SK-N-SH (cell line): ENCODE measurements around the gene TRIP11. TPM values are rescaled to one million over a fixed set of nuclear protein-coding genes. Genes with fewer than 3 reads are reported as not detected.

Experiments used
- CTCF ChIA-PET: fragments of 300-600, 350-600 bp; formaldehyde crosslinking; extraction: SDS; loops from one replicate; lab custom pipeline; 2021; lab: Yijun Ruan, JAX
- POLR2A ChIA-PET: fragments of 350-600 bp; sonication (Branson Sonifier 250); formaldehyde crosslinking; extraction: SDS; loops from one replicate; lab custom pipeline; 2020; ENCODE audit warnings: antibody characterized with exemption, inconsistent platforms; lab: Yijun Ruan, JAX
- DNase-seq: peaks from one replicate; pipeline ENCODE4 v3.0.0; 2012
- H2AFZ ChIP-seq: fragments of 200-600 bp; sonication (generic); 2 replicates; pipeline ENCODE4 v1.8.1; 2016; ENCODE audit warnings: antibody characterized with exemption, mild to moderate bottlenecking, low read depth
- H3F3A ChIP-seq: fragments of 200-600 bp; sonication (generic); replicated peaks from 2 replicates; pipeline ENCODE3; 2016; ENCODE audit warnings: antibody characterized with exemption, mild to moderate bottlenecking; ENCODE audit not compliant: insufficient read depth
- H3K27ac ChIP-seq, 2 experiments: fragments of 200-500 bp in 1 of 2; fragments of 200-600 bp in 1 of 2; sonication (Bioruptor generic) in 1 of 2; sonication (generic), shearing (Covaris generic) in 1 of 2; 2 replicates each; pipeline versions ENCODE4 v1.5.1 to v1.6.1; 2014 to 2016; ENCODE audit warnings: low read depth in 2 of 2, inconsistent platforms in 1 of 2, low read length in 1 of 2, mild to moderate bottlenecking in 1 of 2, mixed read lengths in 1 of 2
- H3K27me3 ChIP-seq: fragments of 200-600 bp; sonication (generic), shearing (Covaris generic); 2 replicates; pipeline ENCODE4 v1.6.1; 2016; ENCODE audit warnings: mixed run types; ENCODE audit not compliant: insufficient read depth
- H3K36me3 ChIP-seq, 2 experiments: fragments of 200-500 bp in 1 of 2; fragments of 200-600 bp in 1 of 2; sonication (Bioruptor generic) in 1 of 2; sonication (generic) in 1 of 2; replicated peaks in 1 of 2; 2 replicates each; pipeline versions ENCODE3 to v1.5.1; 2014 to 2016; ENCODE audit warnings: low read length in 1 of 2, mild to moderate bottlenecking in 1 of 2; ENCODE audit not compliant: insufficient read depth in 2 of 2, control insufficient read depth in 1 of 2
- H3K4me1 ChIP-seq, 2 experiments: fragments of 200-500 bp in 1 of 2; fragments of 200-600 bp in 1 of 2; sonication (Bioruptor generic) in 1 of 2; sonication (generic), shearing (Covaris generic) in 1 of 2; 2 replicates each; pipeline versions ENCODE4 v1.5.1 to v1.6.1; 2014 to 2016; ENCODE audit warnings: low read depth in 1 of 2, low read length in 1 of 2, mixed run types in 1 of 2; ENCODE audit not compliant: insufficient read depth in 2 of 2, control insufficient read depth in 1 of 2
- H3K4me2 ChIP-seq: fragments of 200-600 bp; sonication (generic), shearing (Covaris generic); 2 replicates; pipeline ENCODE4 v1.6.1; 2017; ENCODE audit warnings: mixed run types
- H3K4me3 ChIP-seq, 2 experiments: fragments of 200-500 bp in 1 of 2; fragments of 200-600 bp in 1 of 2; sonication (Bioruptor generic) in 1 of 2; sonication (generic), shearing (Covaris generic) in 1 of 2; 2 replicates each; pipeline versions ENCODE4 v1.5.1 to v1.8.1; 2014 to 2016; ENCODE audit warnings: low read depth in 2 of 2, inconsistent platforms in 1 of 2, low read length in 1 of 2, mild to moderate bottlenecking in 1 of 2, mixed read lengths in 1 of 2, moderate library complexity in 1 of 2
- H3K79me2 ChIP-seq: fragments of 200-600 bp; sonication (generic); 2 replicates; pipeline ENCODE4 v1.8.1; 2017; ENCODE audit warnings: mild to moderate bottlenecking; ENCODE audit not compliant: insufficient read depth
- H3K9ac ChIP-seq: fragments of 200-600 bp; sonication (generic); 2 replicates; pipeline ENCODE4 v1.6.1; 2017; ENCODE audit warnings: mixed run types
- H3K9me2 ChIP-seq: fragments of 200-600 bp; sonication (generic); 2 replicates; pipeline ENCODE4 v1.6.1; 2017; ENCODE audit warnings: mixed run types
- H3K9me3 ChIP-seq: fragments of 200-600 bp; sonication (generic); 2 replicates; pipeline ENCODE4 v1.6.1; 2017; ENCODE audit warnings: mixed run types, mild to moderate bottlenecking, moderate library complexity
- H4K20me1 ChIP-seq: fragments of 200-600 bp; sonication (generic); 2 replicates; pipeline ENCODE4 v1.6.1; 2017; ENCODE audit warnings: mild to moderate bottlenecking, mixed run types; ENCODE audit not compliant: insufficient read depth
- ELF1 ChIP-seq: IDR thresholded peaks from 2 replicates; pipeline ENCODE4 v1.4.0; 2012
- EP300 ChIP-seq, 2 experiments: IDR thresholded peaks; 2 replicates each; pipeline versions ENCODE4 v1.4.0 to v1.6.1; 2012; ENCODE audit warnings: borderline replicate concordance in 1 of 2, low read depth in 1 of 2, low read length in 1 of 2
- FOSL2 ChIP-seq: IDR thresholded peaks from 2 replicates; pipeline ENCODE4 v1.4.0; 2012; ENCODE audit warnings: low read depth, mild to moderate bottlenecking, moderate library complexity, borderline replicate concordance
- FOXJ3 ChIP-seq: sonication (generic); formaldehyde crosslinking; IDR thresholded peaks from 2 replicates; pipeline ENCODE4 v1.5.1; 2020; ENCODE audit warnings: mild to moderate bottlenecking, missing genetic modification reagents
- GABPA ChIP-seq: IDR thresholded peaks from 2 replicates; pipeline ENCODE4 v1.4.0; 2012; ENCODE audit warnings: low read depth, mild to moderate bottlenecking
- IRF3 ChIP-seq: fragments of 150-350 bp; IDR thresholded peaks from 2 replicates; pipeline ENCODE4 v1.6.1; 2016; ENCODE audit warnings: mild to moderate bottlenecking, low read depth, low read length
- JUND ChIP-seq: IDR thresholded peaks from 2 replicates; pipeline ENCODE4 v1.4.0; 2012
- MEF2A ChIP-seq: IDR thresholded peaks from 2 replicates; pipeline ENCODE4 v1.4.0; 2012; ENCODE audit warnings: low read depth, borderline replicate concordance
- NRF1 ChIP-seq: IDR thresholded peaks from 2 replicates; pipeline ENCODE4 v1.6.1; 2012; ENCODE audit warnings: low read depth, mild to moderate bottlenecking, low read length
- RAD21 ChIP-seq: IDR thresholded peaks from 2 replicates; pipeline ENCODE4 v1.6.1; 2012; ENCODE audit warnings: mild to moderate bottlenecking, low read length
- RCOR1 ChIP-seq: fragments of 150-350 bp; IDR thresholded peaks from 2 replicates; pipeline ENCODE4 v1.6.1; 2017; ENCODE audit warnings: antibody characterized with exemption, low read length
- RXRA ChIP-seq: IDR thresholded peaks from 2 replicates; pipeline ENCODE4 v1.4.0; 2012; ENCODE audit warnings: low read depth, mild to moderate bottlenecking, borderline replicate concordance
- SMC3 ChIP-seq: IDR thresholded peaks from 2 replicates; pipeline ENCODE4 v1.6.1; 2012; ENCODE audit warnings: low read depth, low read length, improper control_type of control experiment
- TAF1 ChIP-seq: IDR thresholded peaks from 2 replicates; pipeline ENCODE4 v1.6.1; 2012; ENCODE audit warnings: low read depth, mild to moderate bottlenecking, low read length, moderate library complexity, borderline replicate concordance
- TCF12 ChIP-seq: IDR thresholded peaks from 2 replicates; pipeline ENCODE4 v1.4.0; 2012
- TEAD4 ChIP-seq: IDR thresholded peaks from 2 replicates; pipeline ENCODE4 v1.4.0; 2012; ENCODE audit warnings: mild to moderate bottlenecking, borderline replicate concordance; ENCODE audit not compliant: insufficient read depth
- USF1 ChIP-seq: IDR thresholded peaks from 2 replicates; pipeline ENCODE4 v1.4.0; 2012; ENCODE audit warnings: low read depth, borderline replicate concordance
- WGBS: methylation state at CpG from one replicate; pipeline ENCODE4 v1.1.6; 2017; ENCODE audit warnings: low lambda C conversion rate; 5-methylcytosine and 5-hydroxymethylcytosine counted together
- polyA plus RNA-seq, 3 experiments: library from polyadenylated mRNA; depleted of rRNA; stranded (reverse); fragments of >200 nt; gene quantifications; 2 replicates each; pipeline ENCODE4 v1.2.3, GENCODE V29; 2012

TRIP11 gene
- polyA plus RNA-seq, 1 of the 3 experiments (the other 2 are of a cell fraction): 4.6 TPM

- H3K9me2 ChIP-seq: no peaks in the 10 kb centered on the region
- H3F3A ChIP-seq: no peaks in the 10 kb centered on the region
- CTCF ChIA-PET: no interaction called here
- no peak overlapping the region for H3K27ac ChIP-seq
- no peak overlapping the region for H2AFZ ChIP-seq
- H3K9ac ChIP-seq: no peak overlapping the region
- no peaks in the 10 kb centered on the region for H3K27me3 ChIP-seq
- no peak overlapping the region for H3K4me3 ChIP-seq
- no peaks in the 10 kb centered on the region for H3K4me1 ChIP-seq
- no peaks in the 10 kb centered on the region for H4K20me1 ChIP-seq
- TF ChIP-seq FOXJ3 (CRISPR knock-in tag): no peak
- no peak for TF ChIP-seq NRF1
- no peak for TF ChIP-seq JUND
- TF ChIP-seq TCF12: no peak
- TF ChIP-seq TAF1: no peak
- no peak for TF ChIP-seq EP300 (IDR thresholded peaks at IDR 0.05; ENCODE audit: borderline replicate concordance in 1 of 2, low read depth in 1 of 2, low read length in 1 of 2)
- TF ChIP-seq RCOR1: no peak
- TF ChIP-seq FOSL2: no peak
- no peak for TF ChIP-seq IRF3
- no peak for TF ChIP-seq USF1
- TF ChIP-seq RAD21: no peak
- TF ChIP-seq GABPA: no peak
- no peak for TF ChIP-seq TEAD4
- TF ChIP-seq MEF2A: no peak
- TF ChIP-seq, all 33 proteins: peak for 0
- H3K4me2 ChIP-seq: no peak overlapping the region
- POLR2A ChIA-PET: no interaction called here
- H3K79me2 ChIP-seq: no peaks in the 10 kb centered on the region
- 74% methylated on average over 8 of the region's 10 CpGs for WGBS
- H3K9me3 ChIP-seq: no peaks in the 10 kb centered on the region
- H3K36me3 ChIP-seq: peaks cover 5 to 44% of the 10 kb centered on the region in 2 experiments
- no peak for DNase-seq
Measured at GRCh38 chr14:91925727-91926121, 114.1 kb downstream of the TRIP11 start.

GRCh38 chr14:91925001-91925726, 114.7 kb downstream of the TRIP11 start:
- POLR2A ChIA-PET: no interaction called here
- 66% methylated on average over 12 of the region's 13 CpGs for WGBS
- H3K79me2 ChIP-seq: no peaks in the 10 kb centered on the region

More at GRCh38 chr14:91925001-91925726, 114.7 kb downstream of the TRIP11 start:
- no peak overlapping the region for H3K4me3 ChIP-seq
- CTCF ChIA-PET: no interaction called here
- no peak for DNase-seq
- no peak for TF ChIP-seq FOXJ3 (CRISPR knock-in tag)
- no peak for TF ChIP-seq RXRA
- no peak for TF ChIP-seq SMC3
- TF ChIP-seq TCF12: no peak
- no peak for TF ChIP-seq ELF1
- no peak for TF ChIP-seq RAD21
- TF ChIP-seq IRF3: no peak
- no peak overlapping the region for H3K9ac ChIP-seq
- H3K4me2 ChIP-seq: no peak overlapping the region
- H3K9me3 ChIP-seq: no peaks in the 10 kb centered on the region
- H3K36me3 ChIP-seq: peaks cover 4 to 46% of the 10 kb centered on the region in 2 experiments
- H3F3A ChIP-seq: no peaks in the 10 kb centered on the region
- no peak overlapping the region for H2AFZ ChIP-seq
- H4K20me1 ChIP-seq: no peaks in the 10 kb centered on the region
- no peaks in the 10 kb centered on the region for H3K9me2 ChIP-seq
- H3K27me3 ChIP-seq: no peaks in the 10 kb centered on the region
- no peak overlapping the region for H3K27ac ChIP-seq
- H3K4me1 ChIP-seq: no peaks in the 10 kb centered on the region
